Trophoblast cell (in vitro differentiated cells and primary cell): ENCODE measurements around the gene SMIM13.

Experiments used
- DNase-seq, 2 donors: peaks; one replicate each; pipeline ENCODE4 v3.0.0-alpha.2; 2016
- H2AFZ ChIP-seq: 2 replicates; pipeline ENCODE4 v1.6.1; 2013; ENCODE audit warnings: low read length, moderate library complexity, mild to moderate bottlenecking; ENCODE audit not compliant: insufficient read depth, poor library complexity
- H2AK5ac ChIP-seq: 2 replicates; pipeline ENCODE4 v1.6.1; 2013; ENCODE audit warnings: mild to moderate bottlenecking, low read length
- H2BK120ac ChIP-seq: 2 replicates; pipeline ENCODE4 v1.6.1; 2013; ENCODE audit warnings: low read length, mild to moderate bottlenecking, moderate library complexity; ENCODE audit not compliant: insufficient read depth, poor library complexity
- H2BK12ac ChIP-seq: 2 replicates; pipeline ENCODE4 v1.6.1; 2013; ENCODE audit warnings: mild to moderate bottlenecking, low read length, moderate library complexity
- H2BK5ac ChIP-seq: 2 replicates; pipeline ENCODE4 v1.6.1; 2013; ENCODE audit warnings: low read length, low read depth, moderate library complexity, mild to moderate bottlenecking; ENCODE audit not compliant: poor library complexity
- H3K14ac ChIP-seq: 2 replicates; pipeline ENCODE4 v1.6.1; 2013; ENCODE audit warnings: mild to moderate bottlenecking, low read length
- H3K18ac ChIP-seq: 2 replicates; pipeline ENCODE4 v1.6.1; 2013; ENCODE audit warnings: mild to moderate bottlenecking, low read length
- H3K23ac ChIP-seq: 2 replicates; pipeline ENCODE4 v1.6.1; 2013; ENCODE audit warnings: low read length
- H3K27ac ChIP-seq: 2 replicates; pipeline ENCODE4 v1.5.1; 2013; ENCODE audit warnings: low read depth, mild to moderate bottlenecking, inconsistent platforms, low read length, moderate library complexity
- H3K27me3 ChIP-seq: 2 replicates; pipeline ENCODE4 v1.6.1; 2013; ENCODE audit warnings: inconsistent platforms, mild to moderate bottlenecking, low read length, moderate library complexity; ENCODE audit not compliant: insufficient read depth
- H3K36me3 ChIP-seq, 2 experiments: 1 replicate in 1 of 2; 2 replicates in 1 of 2; pipeline ENCODE4 v1.6.1; 2013; ENCODE audit warnings: low read length in 2 of 2, mild to moderate bottlenecking in 2 of 2, moderate library complexity in 1 of 2; ENCODE audit not compliant: insufficient read depth in 2 of 2, control insufficient read depth in 1 of 2
- H3K4ac ChIP-seq: 2 replicates; pipeline ENCODE4 v1.6.1; 2013; ENCODE audit warnings: low read depth, mild to moderate bottlenecking, low read length, moderate library complexity
- H3K4me1 ChIP-seq, 2 experiments: 1 replicate in 1 of 2; 2 replicates in 1 of 2; pipeline ENCODE4 v1.6.1; 2013; ENCODE audit warnings: low read length in 2 of 2, mild to moderate bottlenecking in 2 of 2, moderate library complexity in 1 of 2; ENCODE audit not compliant: insufficient read depth in 2 of 2, control insufficient read depth in 1 of 2
- H3K4me2 ChIP-seq: 2 replicates; pipeline ENCODE4 v1.6.1; 2013; ENCODE audit warnings: inconsistent platforms, mild to moderate bottlenecking, low read length, moderate library complexity
- H3K4me3 ChIP-seq: 2 replicates; pipeline ENCODE4 v1.5.1; 2013; ENCODE audit warnings: mild to moderate bottlenecking, low read depth, low read length, inconsistent platforms
- H3K79me1 ChIP-seq: one replicate; pipeline ENCODE4 v1.6.1; 2013; ENCODE audit warnings: low read length
- H3K79me2 ChIP-seq: 2 replicates; pipeline ENCODE4 v1.6.1; 2013; ENCODE audit warnings: low read length, mild to moderate bottlenecking; ENCODE audit not compliant: control insufficient read depth, insufficient read depth, poor library complexity
- H3K9ac ChIP-seq: 2 replicates; pipeline ENCODE4 v1.6.1; 2013; ENCODE audit warnings: mild to moderate bottlenecking, low read length
- H3K9me3 ChIP-seq: 2 replicates; pipeline ENCODE4 v1.6.1; 2013; ENCODE audit warnings: low read depth, mild to moderate bottlenecking, control low read depth, inconsistent platforms, low read length; ENCODE audit not compliant: insufficient read depth
- H4K12ac ChIP-seq: 2 replicates; pipeline ENCODE4 v1.6.1; 2013; ENCODE audit warnings: low read depth, mild to moderate bottlenecking, low read length, moderate library complexity
- H4K8ac ChIP-seq: 2 replicates; pipeline ENCODE4 v1.6.1; 2013; ENCODE audit warnings: low read depth, mild to moderate bottlenecking, low read length, moderate library complexity
- H4K91ac ChIP-seq: one replicate; pipeline ENCODE4 v1.6.1; 2013; ENCODE audit warnings: low read depth, mild to moderate bottlenecking, low read length, moderate library complexity
- WGBS: extraction: QIAGEN DNeasy Blood & Tissue Kit; methylation state at CpG from one replicate; pipeline ENCODE4 v1.1.7; 2013; ENCODE audit warnings: missing lambda C conversion rate; ENCODE audit not compliant: insufficient read length, insufficient coverage; ENCODE audit errors: extremely low coverage; 5-methylcytosine and 5-hydroxymethylcytosine counted together

The SMIM13 gene

DNA sequence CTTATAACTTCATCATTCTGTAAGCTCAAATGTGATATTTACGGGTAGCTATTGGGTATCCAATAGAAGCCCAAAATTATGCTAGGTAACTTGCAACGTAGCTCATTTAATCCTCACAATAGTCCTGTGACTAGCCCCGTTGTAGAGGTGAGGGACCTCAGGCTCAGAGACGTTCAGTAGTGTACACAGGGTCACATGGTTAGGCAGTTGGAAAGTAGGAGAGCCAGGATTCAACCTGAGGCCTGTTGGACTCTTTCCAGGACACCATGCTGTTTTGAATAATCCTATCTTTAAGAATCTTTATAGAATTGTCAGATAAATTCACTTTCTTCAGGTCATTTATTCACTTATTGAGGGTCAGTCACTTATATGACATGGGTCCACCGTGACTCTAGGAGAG lies 40.3 kb upstream of the SMIM13 start:
- Histone ChIP-seq H4K8ac (no peak overlapping the region), H3K79me2 (no peaks in the 10 kb centered on the region)

DNA sequence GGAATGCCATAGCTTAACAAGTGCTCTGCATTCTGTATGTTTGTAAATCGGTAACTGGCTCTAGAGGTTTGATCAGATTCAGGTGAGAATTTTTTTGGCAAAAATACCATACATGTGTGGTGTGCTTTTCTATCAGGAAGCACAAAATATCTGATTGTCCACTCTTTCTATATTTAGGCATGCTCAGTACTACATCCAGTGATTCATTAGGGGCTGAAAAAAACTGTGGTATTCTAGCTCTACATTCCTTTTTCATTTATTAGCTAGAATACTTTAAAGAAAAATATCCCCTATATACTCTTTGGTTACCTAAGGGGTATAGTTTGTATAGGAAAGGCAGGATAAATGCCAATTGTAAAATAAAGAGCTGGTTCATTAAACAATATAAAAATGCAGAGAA lies 38.9 kb upstream of the SMIM13 start:
- Histone ChIP-seq H4K8ac (no peak overlapping the region), H3K27me3 (no peaks in the 10 kb centered on the region), H3K79me1 (peaks cover 1% of the 10 kb centered on the region), H3K4me2 (no peak overlapping the region), H2AK5ac (no peak overlapping the region), H3K79me2 (no peaks in the 10 kb centered on the region), H3K9me3 (no peaks in the 10 kb centered on the region), H3K23ac (no peak overlapping the region), H3K4me3 (no peak overlapping the region), H3K27ac (no peak overlapping the region), H3K36me3 (no peaks in the 10 kb centered on the region), H4K12ac (no peak overlapping the region), H2BK12ac (no peak overlapping the region), H2AFZ (no peak overlapping the region), H3K4me1 (no peaks in the 10 kb centered on the region), H2BK120ac (no peak overlapping the region), H3K4ac (no peak overlapping the region), H3K18ac (no peak overlapping the region), H3K14ac (no peak overlapping the region), H4K91ac (no peak overlapping the region), H3K9ac (no peak overlapping the region), H2BK5ac (no peak overlapping the region)
- no peak for DNase-seq
- WGBS: no CpG with 5 or more reads among the region's 1 CpG

More for the DNA sequence above, 40.3 kb upstream of the SMIM13 start:
- H3K9me3 ChIP-seq: no peaks in the 10 kb centered on the region
- H3K4me1 ChIP-seq: no peaks in the 10 kb centered on the region
- DNase-seq: no peak
- no peak overlapping the region for H3K4me3 ChIP-seq
- no peak overlapping the region for H4K91ac ChIP-seq
- no peak overlapping the region for H4K12ac ChIP-seq
- no peak overlapping the region for H2AFZ ChIP-seq
- no peak overlapping the region for H2BK12ac ChIP-seq
- H2BK5ac ChIP-seq: no peak overlapping the region
- H3K4me2 ChIP-seq: no peak overlapping the region
- no peak overlapping the region for H3K23ac ChIP-seq
- no peaks in the 10 kb centered on the region for H3K27me3 ChIP-seq
- no peak overlapping the region for H3K27ac ChIP-seq
- no peak overlapping the region for H3K14ac ChIP-seq
- H3K9ac ChIP-seq: no peak overlapping the region
- no peak overlapping the region for H3K18ac ChIP-seq
- WGBS: no CpG with 5 or more reads among the region's 5 CpGs
- no peak overlapping the region for H2AK5ac ChIP-seq
- no peaks in the 10 kb centered on the region for H3K36me3 ChIP-seq
- no peak overlapping the region for H3K4ac ChIP-seq
- peaks cover 1% of the 10 kb centered on the region for H3K79me1 ChIP-seq
- H2BK120ac ChIP-seq: no peak overlapping the region

DNA sequence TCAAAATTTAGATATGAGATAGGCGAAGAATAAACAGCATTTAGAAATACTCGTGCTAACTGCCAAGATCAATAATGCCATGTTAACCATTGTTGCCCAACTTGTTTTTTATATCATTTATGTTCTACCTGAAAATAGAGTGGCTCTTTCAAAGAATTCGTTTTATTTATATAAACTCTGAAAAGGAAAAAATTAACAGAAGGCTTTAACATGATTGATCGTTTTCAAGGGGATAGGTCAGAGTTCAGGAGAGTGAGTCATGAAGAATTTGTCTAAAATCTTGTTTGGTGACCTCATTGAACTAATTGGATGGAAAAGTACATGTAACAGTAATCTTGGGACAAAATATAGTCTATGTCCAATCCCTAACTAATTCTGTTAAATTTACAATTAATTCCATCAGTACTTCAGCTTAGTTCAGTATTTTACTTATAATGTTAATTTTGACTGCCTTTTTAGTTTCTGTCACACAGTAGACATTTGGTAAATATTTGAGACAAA lies 38.5 kb upstream of the SMIM13 start:
- DNase-seq: peak in 1 of 2 donors; percentile 37
- Histone ChIP-seq H3K18ac (no peak overlapping the region), H3K9ac (no peak overlapping the region), H3K79me2 (no peaks in the 10 kb centered on the region), H3K27me3 (no peaks in the 10 kb centered on the region), H3K4me3 (no peak overlapping the region), H3K27ac (no peak overlapping the region), H2AK5ac (no peak overlapping the region), H3K79me1 (peaks cover 1% of the 10 kb centered on the region), H3K4ac (no peak overlapping the region), H3K4me1 (no peaks in the 10 kb centered on the region), H3K4me2 (no peak overlapping the region), H3K23ac (no peak overlapping the region), H4K8ac (no peak overlapping the region), H2AFZ (no peak overlapping the region), H2BK5ac (no peak overlapping the region), H3K9me3 (no peaks in the 10 kb centered on the region), H3K14ac (no peak overlapping the region), H4K91ac (no peak overlapping the region), H2BK12ac (no peak overlapping the region), H4K12ac (no peak overlapping the region), H2BK120ac (no peak overlapping the region), H3K36me3 (no peaks in the 10 kb centered on the region)
- no CpG with 5 or more reads among the region's 4 CpGs for WGBS

DNA sequence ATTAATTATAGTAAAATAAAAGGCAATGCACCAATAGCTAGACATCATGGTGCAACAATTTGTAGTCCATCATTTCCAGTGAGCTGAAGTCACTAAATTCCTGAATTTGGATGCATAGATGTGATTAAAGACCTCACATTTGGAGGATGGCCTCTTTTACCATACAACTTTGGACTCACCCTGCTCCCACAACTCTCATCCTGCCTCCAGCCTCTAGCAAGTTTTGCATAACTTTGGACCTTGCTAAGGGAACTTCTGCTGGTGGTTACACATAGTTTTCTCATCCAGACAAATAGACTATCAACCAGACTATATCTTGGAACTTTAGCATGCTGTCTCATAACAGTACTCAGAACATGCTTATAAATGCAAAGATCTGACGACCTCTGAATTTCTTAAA lies 36.8 kb upstream of the SMIM13 start:
- WGBS: no CpG with 5 or more reads among the region's 1 CpG
- Histone ChIP-seq H3K4me2 (no peak overlapping the region), H4K91ac (no peak overlapping the region), H2AFZ (no peak overlapping the region), H3K27me3 (no peaks in the 10 kb centered on the region), H3K18ac (no peak overlapping the region), H3K4me3 (no peak overlapping the region), H3K23ac (no peak overlapping the region), H3K14ac (no peak overlapping the region), H3K79me2 (no peaks in the 10 kb centered on the region), H2BK5ac (no peak overlapping the region), H2AK5ac (no peak overlapping the region), H3K9me3 (no peaks in the 10 kb centered on the region), H2BK120ac (no peak overlapping the region), H4K12ac (no peak overlapping the region), H3K27ac (no peak overlapping the region), H4K8ac (no peak overlapping the region), H3K79me1 (peaks cover 1% of the 10 kb centered on the region), H3K4ac (no peak overlapping the region), H3K4me1 (no peaks in the 10 kb centered on the region), H3K9ac (no peak overlapping the region), H3K36me3 (no peaks in the 10 kb centered on the region), H2BK12ac (no peak overlapping the region)
- peak; percentile 43 to 72 for DNase-seq
